Heart left ventricle (tissue), 13 donors: ENCODE measurements around the gene NBPF3.

Experiments used
- POLR2A ChIP-seq, 2 donors: fragments of 450-650 bp; IDR thresholded peaks; one replicate each; pipeline ENCODE4 v1.6.1; 2017; ENCODE audit warnings: antibody characterized with exemption in 2 of 2, mild to moderate bottlenecking in 2 of 2, moderate library complexity in 2 of 2
- TF ChIP-seq, protein P1 (sequence below), 12 donors: fragments of 200-600 bp; sonication (generic) in 4 of 12; IDR thresholded peaks; one replicate each; pipeline versions ENCODE4 v1.5.0 to v1.8.0; 2018 to 2022; ENCODE audit warnings: antibody characterized with exemption in 12 of 12, mild to moderate bottlenecking in 5 of 12
- donor health status: ischemic (EF 13 %, LVEDD 7.1; RV severe dilation, severe dysfunction).
- donor health status: DM: no; HTN: yes; CAD: no.
- donor health status: DM: no; HTN: no; CAD: no.
- donor health status: ischemic (EF 25% LVEDD 6.9; RV normal size, moderate dysfunction).
- donor health status: ischemic (EF 25% LVEDD 5.7; RV mildly dilated, moderate dysfunction).
- donor health status: ischemic (EF 35%, LVEDD 5.7; RV mildly dilated, moderate dysfunction).
- donor health status: nonischemic (EF 11% LVEDD 7.7; RV severe dilation, severe dysfunction).
- donor health status: DM: yes; HTN: yes; CAD: no.
- donor health status: PGD.
- donor health status: ischemic (EF 29% LVEDD 5.4; RV normal size, mild dysfunction).
- donor health status: nonischemic (EF 23%, LVEDD 6.1; RV moderate dilation, normal function).

DNA sequence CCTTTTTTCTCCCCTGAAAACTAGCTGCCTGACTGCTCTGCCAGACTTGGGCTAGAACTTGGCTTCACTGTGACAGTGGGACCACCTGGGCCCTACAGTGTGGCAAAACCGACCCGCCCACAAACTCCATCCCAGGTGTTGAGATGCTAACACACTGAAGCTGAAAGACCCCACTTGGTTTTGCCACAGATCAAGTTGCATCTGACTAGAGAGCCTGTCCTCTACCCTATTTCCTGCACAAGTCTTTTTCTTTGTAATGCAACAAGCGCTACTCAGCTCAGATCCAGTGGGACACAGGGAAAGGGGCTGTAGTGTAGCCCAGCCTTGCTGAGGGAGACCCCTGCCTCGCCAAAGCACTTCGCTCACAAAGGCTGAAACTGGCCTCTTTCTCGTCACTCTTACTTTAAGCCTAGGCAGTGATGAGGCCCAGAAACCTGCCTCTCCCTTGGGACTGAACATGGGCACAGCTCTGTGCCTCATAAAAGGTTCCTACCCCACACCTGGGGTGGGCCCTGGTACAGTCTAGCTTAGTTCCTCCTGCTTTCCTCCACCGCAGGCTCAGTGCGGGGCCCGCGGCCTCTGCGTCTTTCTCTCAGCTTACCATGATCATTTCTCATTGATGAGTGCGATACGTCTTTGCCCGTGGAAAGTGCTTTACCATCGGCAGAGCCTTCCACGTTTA lies 79.0 kb downstream of the NBPF3 start:
- TF ChIP-seq, protein P1, sequence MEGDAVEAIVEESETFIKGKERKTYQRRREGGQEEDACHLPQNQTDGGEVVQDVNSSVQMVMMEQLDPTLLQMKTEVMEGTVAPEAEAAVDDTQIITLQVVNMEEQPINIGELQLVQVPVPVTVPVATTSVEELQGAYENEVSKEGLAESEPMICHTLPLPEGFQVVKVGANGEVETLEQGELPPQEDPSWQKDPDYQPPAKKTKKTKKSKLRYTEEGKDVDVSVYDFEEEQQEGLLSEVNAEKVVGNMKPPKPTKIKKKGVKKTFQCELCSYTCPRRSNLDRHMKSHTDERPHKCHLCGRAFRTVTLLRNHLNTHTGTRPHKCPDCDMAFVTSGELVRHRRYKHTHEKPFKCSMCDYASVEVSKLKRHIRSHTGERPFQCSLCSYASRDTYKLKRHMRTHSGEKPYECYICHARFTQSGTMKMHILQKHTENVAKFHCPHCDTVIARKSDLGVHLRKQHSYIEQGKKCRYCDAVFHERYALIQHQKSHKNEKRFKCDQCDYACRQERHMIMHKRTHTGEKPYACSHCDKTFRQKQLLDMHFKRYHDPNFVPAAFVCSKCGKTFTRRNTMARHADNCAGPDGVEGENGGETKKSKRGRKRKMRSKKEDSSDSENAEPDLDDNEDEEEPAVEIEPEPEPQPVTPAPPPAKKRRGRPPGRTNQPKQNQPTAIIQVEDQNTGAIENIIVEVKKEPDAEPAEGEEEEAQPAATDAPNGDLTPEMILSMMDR (IDR thresholded peaks at IDR 0.05), result no peak
- TF ChIP-seq POLR2A (IDR thresholded peaks at IDR 0.05), result no peak
